NCI-H526 (cell line): ENCODE results near the gene CAMP.
"Not testable (repeated sequence)": the region's sequence is repeated elsewhere in the genome, so short reads cannot be mapped to it uniquely, and the experiment has no call there.

Source experiments
- DNase-seq, 2 experiments: peaks; one replicate each; lab custom pipeline; 2025; lab: John Stamatoyannopoulos, UW

The CAMP gene

GRCh38 chr3:48222616-48223513, at the start of gene CAMP:
Gene CAMP (plus strand): TSS chr3:48223495. CDS start chr3:48223512, 17 bp downstream.
- peak; percentile 23 to 44 for DNase-seq

DNA sequence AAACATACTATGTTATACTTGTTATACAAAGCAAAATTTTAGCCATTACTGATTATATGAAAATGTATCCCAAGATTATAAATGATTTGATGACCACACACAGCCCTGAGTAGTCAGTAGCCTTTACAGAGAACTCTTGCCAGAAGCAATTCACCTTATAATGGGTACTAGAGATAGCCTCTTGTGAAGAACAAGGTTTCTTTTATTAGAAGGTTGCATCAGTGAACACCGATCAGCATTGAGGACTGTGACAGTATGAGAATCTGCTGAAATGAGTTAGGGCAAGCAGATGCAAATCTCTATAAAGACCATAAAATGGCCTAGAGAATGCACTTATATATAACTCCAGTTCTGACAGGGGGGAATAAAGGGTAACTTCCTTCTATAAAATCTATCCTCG, 45.2 kb upstream of the CAMP start:
- no peak for DNase-seq

- DNase-seq, result no peak
Observed at GRCh38 chr3:48180021-48180420, 43.3 kb upstream of the CAMP start.

DNA sequence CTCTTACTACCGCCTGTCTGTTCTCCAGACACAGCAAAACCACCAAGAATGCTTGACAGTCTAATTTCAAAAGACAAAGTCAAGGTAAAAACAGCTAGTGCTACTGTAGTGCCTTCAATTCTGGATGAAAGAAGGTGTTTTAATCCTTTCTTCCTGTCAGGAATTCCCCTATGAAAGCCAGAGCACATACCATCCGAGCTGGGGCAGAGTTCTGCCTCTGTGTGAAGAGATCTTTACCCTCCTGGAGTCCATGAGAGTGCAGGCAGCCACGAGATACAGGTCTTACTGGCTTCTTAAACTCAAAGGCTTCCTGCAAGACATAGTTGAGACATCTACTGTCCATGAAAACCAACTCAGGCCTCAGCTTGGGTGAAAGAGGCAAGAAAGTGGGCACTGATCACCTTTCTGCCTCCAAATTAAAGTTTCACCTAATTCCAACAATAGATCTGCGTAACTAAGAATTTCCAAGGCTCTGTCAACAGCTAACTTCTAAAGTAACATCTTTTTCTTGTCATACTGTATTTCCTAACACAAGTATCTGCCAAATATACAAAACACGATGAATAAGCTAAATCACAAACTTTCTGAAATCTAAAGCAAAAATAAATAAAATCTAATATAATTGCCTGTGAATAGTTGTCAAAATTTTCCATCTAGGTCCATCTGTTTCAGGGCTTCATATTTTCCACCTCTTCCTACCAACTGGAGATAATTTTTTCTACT, 42.6 kb upstream of the CAMP start:
- DNase-seq, result no peak

- DNase-seq, result no peak
Observed at GRCh38 chr3:48184299-48184698, 39.0 kb upstream of the CAMP start.

- DNase-seq, result no peak
Observed at GRCh38 chr3:48185129-48185528, 38.2 kb upstream of the CAMP start.

DNA sequence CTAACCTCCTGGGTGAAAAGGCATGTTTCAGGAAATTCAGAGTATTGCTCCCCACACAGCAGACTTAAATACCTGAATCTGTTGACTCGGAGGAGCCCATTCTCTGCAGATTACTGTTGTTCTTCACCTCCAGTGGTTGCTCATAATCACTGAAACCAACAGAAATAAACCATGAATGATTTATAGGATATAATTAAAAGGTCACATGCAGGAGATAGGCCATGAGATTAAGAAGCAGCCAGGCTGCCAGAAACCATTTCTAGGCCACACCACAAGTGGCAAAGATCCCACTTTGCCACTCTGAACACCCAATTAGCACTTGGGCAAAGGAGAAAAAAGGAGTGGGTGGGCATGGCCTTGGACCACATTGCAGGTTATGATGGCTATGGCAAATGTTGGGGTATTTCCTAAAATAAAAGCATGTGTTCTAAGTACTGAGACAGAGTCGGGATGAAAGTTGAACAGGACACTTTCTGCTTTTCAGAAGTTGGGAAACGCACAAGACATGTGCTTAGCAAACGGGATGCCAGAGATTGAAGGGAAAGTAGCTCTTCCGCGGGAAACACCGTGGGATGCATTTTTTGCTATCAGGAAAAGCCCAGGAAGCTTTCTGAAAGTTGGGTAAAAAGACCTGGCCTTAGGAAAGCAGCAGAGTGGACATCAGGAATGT, 36.5 kb upstream of the CAMP start:
- DNase-seq, result no peak

DNA sequence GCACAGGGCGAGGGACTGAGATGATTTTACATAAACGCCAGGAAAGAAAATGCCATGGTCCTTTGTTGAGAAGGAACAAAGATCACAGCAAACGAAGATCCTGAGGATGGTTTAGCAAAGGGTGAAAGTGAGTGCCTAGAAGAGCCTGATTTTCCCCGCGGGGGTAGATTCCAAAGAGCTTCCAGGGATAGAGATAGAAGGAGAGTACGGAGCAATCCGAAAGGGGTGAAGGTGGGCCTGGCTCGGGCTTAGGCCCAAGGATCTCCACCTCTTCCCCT, 36.1 kb upstream of the CAMP start:
- DNase-seq, result no peak

DNA sequence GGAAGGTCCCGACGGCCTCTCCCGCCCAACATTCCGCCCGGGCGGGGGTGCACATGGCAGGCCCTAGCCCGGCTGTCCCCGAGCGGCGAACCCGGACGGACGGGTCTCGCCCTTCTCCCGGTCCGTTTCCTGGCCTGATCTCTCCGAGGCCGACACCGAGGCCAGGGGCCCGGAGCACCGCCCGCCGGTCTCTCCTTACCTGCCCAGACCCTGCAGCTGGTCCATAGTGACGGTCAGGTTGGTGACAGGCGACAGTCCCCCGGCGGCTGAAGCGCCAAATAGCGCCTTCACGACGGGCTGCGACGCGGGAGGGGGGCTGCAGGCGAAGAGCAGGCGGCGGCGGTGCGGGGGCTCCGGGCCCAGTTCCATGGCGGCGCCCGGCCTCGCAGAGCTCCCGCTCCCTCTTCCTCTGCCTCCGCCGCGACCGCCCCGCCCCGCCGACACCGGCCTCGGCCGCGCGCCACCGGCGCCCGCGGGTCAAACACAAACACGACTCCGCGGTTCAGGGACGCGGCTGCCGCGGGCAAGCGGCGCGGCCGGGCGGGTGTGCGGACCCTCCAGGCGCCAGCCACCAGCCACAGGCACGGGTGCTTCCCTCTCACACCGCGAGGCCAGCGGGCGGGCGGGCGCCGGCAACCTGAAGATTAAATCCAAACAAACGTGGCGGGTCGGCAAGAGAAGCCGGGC, 35.6 kb upstream of the CAMP start:
- DNase-seq, result peak in 1 of 2 experiments; percentile 51

DNA sequence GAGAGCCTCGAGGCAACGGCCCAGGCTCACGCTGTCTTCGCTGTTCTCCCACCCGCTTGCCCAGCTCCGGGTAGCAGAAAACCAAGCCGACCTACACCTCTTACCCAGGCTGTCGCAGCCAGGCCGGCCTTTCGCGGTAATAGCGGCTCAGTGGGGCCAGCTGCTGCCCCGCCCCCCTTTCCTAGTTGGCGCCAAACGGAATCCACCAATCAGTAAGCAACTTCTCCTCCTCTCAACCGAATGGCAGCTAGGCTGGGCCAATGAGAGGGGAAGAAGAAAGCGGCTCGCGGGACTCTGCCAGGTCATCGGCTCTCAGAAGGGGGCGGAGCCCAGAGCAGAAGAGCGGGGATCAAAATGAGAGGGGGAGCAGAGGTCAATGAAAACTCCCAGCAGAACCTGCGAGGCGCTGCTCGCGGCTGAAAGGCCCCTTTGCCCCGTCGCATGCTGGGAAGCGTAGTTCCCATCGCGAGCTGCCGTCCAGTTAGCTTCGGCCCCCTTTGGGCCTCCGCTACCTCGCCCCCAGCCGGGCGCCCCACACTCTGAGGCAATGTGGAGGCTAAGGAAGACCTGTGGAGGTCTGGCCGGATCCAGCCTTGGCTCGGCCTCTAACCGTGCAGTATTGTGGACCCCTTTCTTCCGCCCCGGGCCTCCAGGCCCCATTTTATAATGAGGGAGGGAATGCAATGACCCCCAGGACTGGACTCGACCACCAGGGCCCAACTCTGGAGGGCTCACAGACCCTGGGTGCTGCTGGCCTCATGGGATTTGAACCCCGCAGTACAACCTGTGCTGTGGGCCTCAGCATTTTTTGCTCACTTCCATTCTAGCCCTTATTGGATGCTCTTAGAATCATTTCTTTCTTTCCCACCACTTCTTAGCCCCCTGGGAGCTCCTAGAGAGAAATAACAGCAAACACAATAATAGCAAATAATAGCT, 34.8 kb upstream of the CAMP start, which contains the start of gene CDC25A:
Gene CDC25A, minus strand, starts transcription at position 152 of the 936 bp plus-strand sequence. CDS start 470 bp downstream, outside the sequence.
- DNase-seq, result peak; percentile 99

DNA sequence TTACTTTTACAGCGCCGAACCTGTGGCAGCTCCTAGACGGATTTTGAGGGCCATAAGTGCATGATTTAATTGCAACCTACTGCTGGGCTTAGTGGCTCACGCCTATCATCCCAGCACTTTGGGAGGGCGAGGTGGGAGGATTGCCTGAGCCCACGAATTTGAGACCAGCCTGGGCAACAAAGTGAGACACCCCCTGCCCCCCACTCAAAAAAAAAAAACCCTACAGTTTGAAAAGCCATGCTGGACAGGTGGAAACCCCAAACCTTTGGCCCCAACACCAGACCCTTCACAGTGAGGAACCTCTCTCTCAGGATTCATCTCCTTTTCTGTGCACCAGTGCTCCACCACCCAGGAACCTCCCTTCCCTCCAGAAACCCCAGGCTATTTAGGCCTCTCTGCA, 34.0 kb upstream of the CAMP start:
- DNase-seq, result no peak

DNA sequence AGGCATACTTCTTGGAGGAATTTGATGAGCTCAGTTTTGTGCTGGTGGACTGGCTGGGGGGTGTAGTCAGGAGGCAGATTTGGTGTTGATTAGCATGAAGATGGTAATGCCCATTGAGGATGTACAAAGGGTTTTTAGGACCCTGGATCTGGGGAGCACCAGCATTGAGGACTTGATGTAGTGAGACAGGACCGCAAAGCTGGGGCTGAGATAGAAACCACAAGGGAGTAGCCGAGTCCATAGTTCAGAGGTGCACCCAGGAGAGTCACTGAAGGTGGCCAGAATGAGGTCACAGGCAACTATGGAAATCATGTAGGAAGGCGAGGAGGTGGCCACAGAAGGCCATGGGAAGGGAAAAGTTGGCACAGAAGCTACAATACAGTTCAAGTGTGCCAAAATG, 32.4 kb upstream of the CAMP start:
- no peak for DNase-seq

- DNase-seq, result peak; percentile 65 to 79
Observed at GRCh38 chr3:48194446-48195071, 28.7 kb upstream of the CAMP start.

DNA sequence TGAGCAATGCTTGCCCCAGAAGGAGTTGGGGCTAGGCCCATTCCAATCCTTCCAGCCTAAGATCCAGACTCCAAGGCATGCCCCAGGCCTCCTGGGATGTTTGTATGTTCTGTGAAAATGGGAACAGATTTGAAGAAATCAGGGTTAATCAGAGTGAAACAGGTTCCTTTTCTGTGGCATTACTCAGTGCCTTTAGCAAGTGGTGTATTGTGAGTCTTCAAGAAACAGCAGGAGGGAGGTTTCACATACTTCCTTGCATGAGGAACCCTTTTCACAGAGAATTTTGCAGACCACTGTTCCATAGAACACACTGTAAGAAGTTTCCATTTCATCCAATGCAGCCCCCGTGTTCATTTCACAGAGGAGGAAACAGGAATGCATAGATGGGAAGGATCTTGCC, 26.7 kb upstream of the CAMP start:
- no peak for DNase-seq

GRCh38 chr3:48199117-48199516, 24.2 kb upstream of the CAMP start:
- no peak for DNase-seq

DNA sequence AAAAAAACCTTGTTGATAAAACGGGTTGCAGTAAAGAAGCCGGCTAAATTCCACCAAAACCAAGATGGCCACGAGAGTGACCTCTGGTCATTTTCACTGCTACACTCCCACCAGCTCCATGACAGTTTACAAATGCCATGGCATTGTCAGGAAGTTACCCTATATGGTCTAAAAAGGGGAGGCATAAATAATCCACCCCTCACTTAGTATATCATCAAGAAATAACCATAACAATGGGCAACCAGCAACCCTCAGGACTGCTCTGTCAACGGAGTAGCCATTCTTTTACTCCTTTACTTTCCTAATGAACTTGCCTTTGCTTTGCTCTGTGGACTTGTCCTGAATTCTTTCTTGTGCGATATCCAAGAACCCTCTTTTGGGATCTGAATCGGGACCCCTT, 20.7 kb upstream of the CAMP start:
- no peak for DNase-seq

DNA sequence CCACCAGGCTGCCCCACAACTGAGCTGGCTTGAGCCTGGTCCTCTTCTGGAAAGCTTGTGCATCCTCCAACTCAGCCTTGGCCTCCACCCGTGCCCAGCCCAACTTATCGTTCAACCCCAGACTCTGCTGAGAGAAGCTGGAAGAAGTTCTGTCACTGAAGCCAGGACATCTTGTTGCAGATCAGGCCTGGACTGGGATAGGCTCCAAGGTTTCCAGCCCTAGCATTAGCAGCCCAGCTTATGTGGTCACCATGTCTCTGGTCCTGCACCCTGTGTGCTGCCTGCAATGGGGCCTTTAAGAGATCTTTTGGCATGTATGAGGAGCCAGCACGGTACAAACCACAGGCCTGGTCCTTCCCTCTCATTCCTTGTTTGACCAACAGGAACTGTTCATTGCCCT, 15.2 kb upstream of the CAMP start:
- no peak for DNase-seq

DNA sequence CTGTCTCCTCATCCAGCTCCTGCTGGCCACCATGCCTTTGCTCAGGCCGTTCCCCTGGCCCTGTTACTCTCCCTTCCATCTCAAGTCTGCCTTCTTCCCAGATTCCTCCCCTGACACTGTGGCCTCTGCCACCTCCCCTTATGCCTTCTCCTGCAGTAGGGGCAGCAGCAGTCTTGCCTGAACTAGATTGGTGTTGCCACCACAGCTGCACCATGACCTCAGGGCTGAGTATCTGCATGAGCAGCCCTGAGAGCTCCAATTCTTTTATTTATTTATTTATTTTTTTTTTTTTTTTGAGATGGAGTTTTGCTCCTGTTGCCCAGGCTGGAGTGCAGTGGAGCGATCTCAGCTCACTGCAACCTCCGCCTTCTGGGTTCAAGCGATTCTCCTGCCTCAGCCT, 13.8 kb upstream of the CAMP start:
- DNase-seq, result no peak

- not testable (repeated sequence) for DNase-seq
Observed at GRCh38 chr3:48210534-48210933, 12.8 kb upstream of the CAMP start.

GRCh38 chr3:48211776-48212175, 11.5 kb upstream of the CAMP start:
- not testable (repeated sequence) for DNase-seq

- DNase-seq, result no peak
Observed at GRCh38 chr3:48214225-48214624, 9.1 kb upstream of the CAMP start.
